HepG2 (cell line): Measurements from ENCODE around the gene SDR39U1. TPM values are rescaled to one million over a fixed set of nuclear protein-coding genes. Genes with fewer than 3 reads are reported as not detected.

Experiments
- ATAC-seq: fragments of 200-7000 bp; cut with Tn5 transposase; 3 replicates; pipeline ENCODE4 v1.9.1; 2020; ENCODE audit warnings: mild to moderate bottlenecking, moderate library complexity
- BruUV-seq: library from RNA; stranded (reverse); fragments of 400-500 nt; replicated peaks from 2 replicates; lab custom pipeline; 2021; lab: Mats Ljungman, UMichigan
- CTCF ChIA-PET: fragments of 300-600 bp; formaldehyde crosslinking; extraction: SDS; loops from one replicate; lab custom pipeline; 2021; ENCODE audit warnings: low total read pairs, inconsistent platforms, low intra/inter-chr PET ratio; lab: Yijun Ruan, JAX
- POLR2A ChIA-PET: fragments of 350-600 bp; sonication (Branson Sonifier 250); formaldehyde crosslinking; loops from one replicate; lab custom pipeline; 2020; ENCODE audit warnings: antibody characterized with exemption, inconsistent platforms; lab: Yijun Ruan, JAX
- DNase-seq: peaks from one replicate; pipeline ENCODE4 v3.0.0-alpha.2; 2015; ENCODE audit warnings: low spot score
- FAIRE-seq: peaks from 3 replicates; lab custom pipeline; 2011; peaks lifted over from hg19 to GRCh38; lab: Jason Lieb, UNC
- H2AFZ ChIP-seq: one replicate; pipeline ENCODE4 v1.6.1; 2011; ENCODE audit warnings: low read length, inconsistent platforms
- H3K27ac ChIP-seq: fragments of 300-600 bp; 3 replicates; pipeline ENCODE4 v1.8.0; 2011; ENCODE audit warnings: mixed run types, mild to moderate bottlenecking, mixed read lengths, low read length, inconsistent platforms; ENCODE audit not compliant: insufficient read depth; ENCODE audit errors: extremely low read length
- H3K27me3 ChIP-seq, 2 experiments: fragments of 200-600 bp in 1 of 2; 2 replicates in 1 of 2; 3 replicates in 1 of 2; pipeline versions ENCODE4 v1.6.0 to v1.8.0; 2011; ENCODE audit warnings: low read length in 2 of 2, mild to moderate bottlenecking in 2 of 2, moderate library complexity in 2 of 2, inconsistent platforms in 1 of 2; ENCODE audit not compliant: insufficient read depth in 2 of 2, control insufficient read depth in 1 of 2
- H3K36me3 ChIP-seq, 2 experiments: fragments of 200-600 bp in 1 of 2; replicated peaks in 1 of 2; 2 replicates in 1 of 2; 3 replicates in 1 of 2; pipeline versions ENCODE4 v1.5.1 to v1.8.0; 2011; ENCODE audit warnings: low read length in 2 of 2, inconsistent platforms in 1 of 2; ENCODE audit not compliant: insufficient read depth in 2 of 2, control insufficient read depth in 1 of 2
- H3K4me1 ChIP-seq: 2 replicates; pipeline ENCODE4 v1.5.1; 2012; ENCODE audit warnings: low read length, inconsistent platforms; ENCODE audit not compliant: insufficient read depth
- H3K4me2 ChIP-seq: 2 replicates; pipeline ENCODE4 v1.6.0; 2011; ENCODE audit warnings: low read depth, low read length, inconsistent platforms
- H3K4me3 ChIP-seq, 3 experiments: fragments of 200-600 bp in 1 of 3; sonication (generic), shearing (Covaris generic) in 1 of 3; replicated peaks in 1 of 3; 2 replicates each; pipeline ENCODE4 v1.5.1; 2011 to 2016; ENCODE audit warnings: low read length in 3 of 3, inconsistent platforms in 2 of 3, low read depth in 2 of 3, mild to moderate bottlenecking in 2 of 3, control low read depth in 1 of 3, mixed read lengths in 1 of 3; ENCODE audit not compliant: insufficient read depth in 1 of 3
- H3K79me2 ChIP-seq: one replicate; pipeline ENCODE4 v1.6.1; 2011; ENCODE audit warnings: low read length, inconsistent platforms; ENCODE audit not compliant: insufficient read depth
- H3K9ac ChIP-seq: 2 replicates; pipeline ENCODE4 v1.6.0; 2011; ENCODE audit warnings: mild to moderate bottlenecking, low read depth, low read length, inconsistent platforms; ENCODE audit not compliant: insufficient read depth
- H3K9me3 ChIP-seq: 2 replicates; pipeline ENCODE4 v1.5.1; 2012; ENCODE audit warnings: mild to moderate bottlenecking, low read length
- H4K20me1 ChIP-seq: 2 replicates; pipeline ENCODE4 v1.6.0; 2011; ENCODE audit warnings: inconsistent platforms, mild to moderate bottlenecking, low read length, moderate library complexity; ENCODE audit not compliant: insufficient read depth
- AHDC1 ChIP-seq: sonication (generic); formaldehyde crosslinking; IDR thresholded peaks from 2 replicates; pipeline ENCODE4 v1.5.1; 2020; ENCODE audit warnings: mild to moderate bottlenecking, missing genetic modification reagents, borderline replicate concordance
- BCL3 ChIP-seq: sonication (generic); formaldehyde crosslinking; IDR thresholded peaks from 2 replicates; pipeline ENCODE4 v1.5.1; 2020; ENCODE audit warnings: mild to moderate bottlenecking, missing genetic modification reagents, moderate library complexity
- GPBP1L1 ChIP-seq: sonication (generic); formaldehyde crosslinking; IDR thresholded peaks from 2 replicates; pipeline ENCODE4 v1.5.0; 2020; ENCODE audit warnings: mild to moderate bottlenecking, missing genetic modification reagents
- IRX3 ChIP-seq: sonication (generic); formaldehyde crosslinking; IDR thresholded peaks from 2 replicates; pipeline ENCODE4 v1.8.1; 2023; ENCODE audit warnings: mild to moderate bottlenecking, low read depth, missing genetic modification reagents, borderline replicate concordance
- KLF13 ChIP-seq: sonication (generic); formaldehyde crosslinking; IDR thresholded peaks from 2 replicates; pipeline ENCODE4 v1.4.0; 2020; ENCODE audit warnings: mild to moderate bottlenecking, missing genetic modification reagents
- NCOA2 ChIP-seq: sonication (generic); formaldehyde crosslinking; IDR thresholded peaks from 2 replicates; pipeline ENCODE4 v1.8.0; 2022; ENCODE audit warnings: inconsistent platforms
- ONECUT2 ChIP-seq: sonication (generic); formaldehyde crosslinking; IDR thresholded peaks from 2 replicates; pipeline ENCODE4 v1.4.0; 2020; ENCODE audit warnings: missing genetic modification reagents
- RFX3 ChIP-seq: IDR thresholded peaks from 2 replicates; pipeline ENCODE4 v1.6.1; 2016; ENCODE audit warnings: missing biosample characterization, missing genetic modification reagents
- ZC3H13 ChIP-seq: sonication (generic); formaldehyde crosslinking; IDR thresholded peaks from 2 replicates; pipeline ENCODE4 v1.8.1; 2023; ENCODE audit warnings: mild to moderate bottlenecking, missing genetic modification reagents, moderate library complexity
- ZGPAT ChIP-seq: IDR thresholded peaks from 2 replicates; pipeline ENCODE4 v1.6.1; 2016; ENCODE audit warnings: mild to moderate bottlenecking
- ZNF703 ChIP-seq: sonication (generic); formaldehyde crosslinking; IDR thresholded peaks from 2 replicates; pipeline ENCODE4 v1.5.1; 2020; ENCODE audit warnings: missing genetic modification reagents, mild to moderate bottlenecking, moderate library complexity, borderline replicate concordance
- WGBS: methylation state at CpG from one replicate; pipeline ENCODE4 v1.1.6; 2017; ENCODE audit warnings: low lambda C conversion rate; 5-methylcytosine and 5-hydroxymethylcytosine counted together
- in situ Hi-C: cut with HindIII; loops from 2 replicates; pipeline ENCODE4 v1.10.0; 2017; ENCODE audit warnings: low pct_unique_long_range_greater_than_20kb; ENCODE audit not compliant: extremely low pct_ligation_motif_present
- intact Hi-C: fragments of 100-400 bp; cut with micrococcal nuclease; formaldehyde crosslinking; loops from one replicate; pipeline ENCODE4 v1.10.0; 2022; ENCODE audit not compliant: unreplicated experiment
- polyA plus RNA-seq, 8 experiments: library from polyadenylated mRNA; depleted of rRNA in 3 of 8; stranded (reverse) in 7 of 8; unstranded in 1 of 8; fragments of >200 nt; fragmentation: Illumina TruSeq in 4 of 8; extraction: Trizol in 4 of 8; gene quantifications; 2 replicates each; pipeline versions ENCODE4 v1.2.1 to v1.2.3, GENCODE V29; 2011 to 2016; ENCODE audit warnings: low read depth in 4 of 8, missing spikeins in 1 of 8, mixed read lengths in 1 of 8; ENCODE audit not compliant: insufficient read depth in 1 of 8
- total RNA-seq, 5 experiments: library from RNA; depleted of rRNA; stranded (reverse); fragments of >200 nt; fragmentation: Illumina TruSeq; extraction: Trizol; gene quantifications; 2 replicates each; pipeline ENCODE4 v1.2.3, GENCODE V29; 2016; ENCODE audit warnings: low read depth in 1 of 5

The SDR39U1 gene
- total and polyA plus RNA-seq, 2 of the 13 experiments (the other 11 are each of a cell fraction or from before 2014, with no cell fraction given): 34.4 to 129 TPM

GRCh38 chr14:24443053-24443665 is 583 bp upstream of the SDR39U1 start:
- peak overlapping the region; percentile 85 for H3K4me2 ChIP-seq
- in situ Hi-C loops: no loop called here
- H3K4me1 ChIP-seq: peaks cover 18% of the 10 kb centered on the region
- ATAC-seq (no peak), DNase-seq (no peak), FAIRE-seq (no peak)
- peak overlapping the region; percentile 96 for H3K9ac ChIP-seq
- peak overlapping the region; percentile 81 for H2AFZ ChIP-seq
- ChIA-PET CTCF (interaction anchor here (1.5 kb wide), 1 partner anchor 77 kb away, joined by 4 read pairs; no protein-coding TSS in a partner anchor), POLR2A (interaction anchor here (0.7 to 5.6 kb wide), 13 partner anchors 14 to 373 kb away, joined by 3 to 242 read pairs (median 10); partner anchors contain the start of genes CBLN3, CIDEB, KHNYN and NOP9)
- H3K79me2 ChIP-seq: peaks cover 22% of the 10 kb centered on the region
- under 1% methylated on average over 6 of the region's 7 CpGs for WGBS
- H3K4me3 ChIP-seq: peak overlapping the region; percentile 74 to 98 (median 84)
- H3K36me3 ChIP-seq: peaks cover 23 to 32% of the 10 kb centered on the region in 2 experiments
- BruUV-seq: TSS peak; percentile 89
- intact Hi-C loops: loop anchor here (2.0 to 10.0 kb wide), 2 partner anchors 16 to 1858 kb away; partner anchors contain the start of gene DAD1
- H3K27ac ChIP-seq: peak overlapping the region; percentile 93
- H4K20me1 ChIP-seq: no peaks in the 10 kb centered on the region
- H3K9me3 ChIP-seq: no peaks in the 10 kb centered on the region
- peaks cover 0 to 5% of the 10 kb centered on the region in 2 experiments; a peak in 1 of 5 replicates for H3K27me3 ChIP-seq
- TF ChIP-seq ONECUT2 (CRISPR knock-in tag) (no peak), KLF13 (no peak), GPBP1L1 (CRISPR knock-in tag) (no peak), BCL3 (no peak), ZGPAT (CRISPR knock-in tag) (no peak), AHDC1 (CRISPR knock-in tag) (no peak), ZC3H13 (CRISPR knock-in tag) (peak; percentile 17; the same call in 1 of the 2 replicates), IRX3 (CRISPR knock-in tag) (0 out of 2 replicates have a peak, but pooled peaks have one; percentile 13), ZNF703 (CRISPR knock-in tag) (no peak), RFX3 (CRISPR knock-in tag) (0 out of 2 replicates have a peak, but pooled peaks have one; percentile 0), NCOA2 (CRISPR knock-in tag) (no peak)
